Nephron (organoid): ENCODE measurements around the gene NWD2.

Experiments
- H3K27ac Mint-ChIP-seq, 3 experiments: 2 replicates each; pipeline ENCODE4 v1.8.0; 2020; ENCODE audit warnings: mixed read lengths in 3 of 3, mild to moderate bottlenecking in 2 of 3, moderate library complexity in 1 of 3
- H3K27me3 Mint-ChIP-seq: 2 replicates; pipeline ENCODE4 v1.8.0; 2021; ENCODE audit warnings: low read depth, mild to moderate bottlenecking, moderate library complexity, mixed read lengths
- H3K36me3 Mint-ChIP-seq: 2 replicates; pipeline ENCODE4 v1.8.0; 2020; ENCODE audit warnings: low read depth, mixed read lengths
- H3K4me1 Mint-ChIP-seq: 2 replicates; pipeline ENCODE4 v1.8.0; 2020; ENCODE audit warnings: mixed read lengths
- H3K4me3 Mint-ChIP-seq, 3 experiments: 2 replicates each; pipeline ENCODE4 v1.8.0; 2020; ENCODE audit warnings: mild to moderate bottlenecking in 3 of 3, mixed read lengths in 3 of 3, moderate library complexity in 2 of 3
- H3K9me3 Mint-ChIP-seq: 2 replicates; pipeline ENCODE4 v1.8.0; 2020; ENCODE audit warnings: mixed read lengths
- CTCF ChIP-seq, 3 experiments: fragments of 200-600 bp; sonication (generic); IDR thresholded peaks; one replicate each; pipeline ENCODE4 v1.5.0; 2021; ENCODE audit warnings: antibody characterized with exemption in 3 of 3; ENCODE audit not compliant: unreplicated experiment in 3 of 3

NWD2 gene

GRCh38 chr4:37370052-37370451 lies 125.5 kb downstream of the NWD2 start:
- H3K36me3 Mint-ChIP-seq = no peaks in the 10 kb centered on the region
- H3K27ac Mint-ChIP-seq = no peak overlapping the region
- no peaks in the 10 kb centered on the region for H3K9me3 Mint-ChIP-seq
- no peak for TF ChIP-seq CTCF (IDR thresholded peaks at IDR 0.05; ENCODE audit: unreplicated experiment in 3 of 3)
- H3K27me3 Mint-ChIP-seq = no peaks in the 10 kb centered on the region
- H3K4me3 Mint-ChIP-seq = no peak overlapping the region
- no peaks in the 10 kb centered on the region for H3K4me1 Mint-ChIP-seq

GRCh38 chr4:37381040-37381668 lies 136.6 kb downstream of the NWD2 start:
- Mint-ChIP-seq H3K9me3 (no peaks in the 10 kb centered on the region), H3K4me3 (no peak overlapping the region), H3K4me1 (no peaks in the 10 kb centered on the region), H3K36me3 (no peaks in the 10 kb centered on the region), H3K27ac (no peak overlapping the region), H3K27me3 (peaks cover 15% of the 10 kb centered on the region)
- no peak for TF ChIP-seq CTCF (IDR thresholded peaks at IDR 0.05; ENCODE audit: unreplicated experiment in 3 of 3)

- no peak overlapping the region for H3K4me3 Mint-ChIP-seq
- peak; percentile 60 to 74 (median 62) for TF ChIP-seq CTCF (IDR thresholded peaks at IDR 0.05; ENCODE audit: unreplicated experiment in 3 of 3)
- peaks cover 12% of the 10 kb centered on the region for H3K27me3 Mint-ChIP-seq
- no peaks in the 10 kb centered on the region for H3K36me3 Mint-ChIP-seq
- H3K9me3 Mint-ChIP-seq = no peaks in the 10 kb centered on the region
- no peaks in the 10 kb centered on the region for H3K4me1 Mint-ChIP-seq
- H3K27ac Mint-ChIP-seq = no peak overlapping the region
Measured at GRCh38 chr4:37383579-37384229, 139.2 kb downstream of the NWD2 start.

- TF ChIP-seq CTCF (IDR thresholded peaks at IDR 0.05; ENCODE audit: unreplicated experiment in 3 of 3) = no peak
- Mint-ChIP-seq H3K27me3 (peaks cover 12% of the 10 kb centered on the region), H3K27ac (no peak overlapping the region)
Measured at GRCh38 chr4:37385424-37385823, 140.9 kb downstream of the NWD2 start.

GRCh38 chr4:37388681-37389365 lies 144.3 kb downstream of the NWD2 start:
- Mint-ChIP-seq H3K27me3 (peaks cover 4% of the 10 kb centered on the region), H3K36me3 (no peaks in the 10 kb centered on the region), H3K4me3 (no peak overlapping the region), H3K27ac (no peak overlapping the region), H3K4me1 (no peaks in the 10 kb centered on the region), H3K9me3 (no peaks in the 10 kb centered on the region)
- no peak for TF ChIP-seq CTCF (IDR thresholded peaks at IDR 0.05; ENCODE audit: unreplicated experiment in 3 of 3)

More at GRCh38 chr4:37385424-37385823, 140.9 kb downstream of the NWD2 start:
- Mint-ChIP-seq H3K4me3 (no peak overlapping the region), H3K36me3 (no peaks in the 10 kb centered on the region), H3K9me3 (no peaks in the 10 kb centered on the region), H3K4me1 (no peaks in the 10 kb centered on the region)
